Astrocyte of the spinal cord (primary cell): Measurements from ENCODE around the gene ATP9B.
A peak's percentile ranks its signal among the peaks of the same experiment; 100 is the strongest.
"Not testable (repeated sequence)": the region's sequence is repeated elsewhere in the genome, so short reads cannot be mapped to it uniquely, and the experiment has no call there.

Experiments used
- DNase-seq: peaks from one replicate; pipeline ENCODE4 v3.0.0; 2011; ENCODE audit warnings: low read depth, low spot score
- H3K4me3 ChIP-seq: 2 replicates; pipeline ENCODE4 v1.5.1; 2011; ENCODE audit warnings: low read depth, mild to moderate bottlenecking, low read length, moderate library complexity
- CTCF ChIP-seq: IDR thresholded peaks from 2 replicates; pipeline ENCODE4 v1.5.1; 2012; ENCODE audit warnings: low read depth, mild to moderate bottlenecking, low read length, inconsistent platforms
- in situ Hi-C: cut with HindIII; loops from 2 replicates; pipeline ENCODE4 v1.10.0; 2017; ENCODE audit warnings: low sequenced_read_pairs

ATP9B gene

DNA sequence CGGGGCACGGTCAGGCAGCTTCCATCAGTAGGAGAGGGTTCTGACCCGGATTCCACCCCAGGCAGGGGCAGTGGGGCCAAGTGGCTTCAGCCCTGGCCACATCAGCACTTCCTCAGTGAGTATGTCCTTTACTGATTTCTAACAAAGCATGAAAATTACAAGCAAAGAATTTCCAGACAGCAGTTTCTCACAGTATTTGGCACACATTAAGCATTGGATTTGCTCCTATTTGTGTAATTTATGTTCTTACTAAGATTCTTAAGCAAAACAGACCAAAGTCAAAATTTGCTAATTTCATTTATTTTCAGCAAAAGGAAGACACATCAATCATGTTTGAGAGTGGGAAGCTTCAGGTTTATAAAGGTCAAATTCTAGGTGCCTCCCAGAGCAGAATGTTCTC, 253.2 kb downstream of the ATP9B start:
- no peak for DNase-seq
- no peak for TF ChIP-seq CTCF
- no peak overlapping the region for H3K4me3 ChIP-seq
- in situ Hi-C loops = no loop called here

DNA sequence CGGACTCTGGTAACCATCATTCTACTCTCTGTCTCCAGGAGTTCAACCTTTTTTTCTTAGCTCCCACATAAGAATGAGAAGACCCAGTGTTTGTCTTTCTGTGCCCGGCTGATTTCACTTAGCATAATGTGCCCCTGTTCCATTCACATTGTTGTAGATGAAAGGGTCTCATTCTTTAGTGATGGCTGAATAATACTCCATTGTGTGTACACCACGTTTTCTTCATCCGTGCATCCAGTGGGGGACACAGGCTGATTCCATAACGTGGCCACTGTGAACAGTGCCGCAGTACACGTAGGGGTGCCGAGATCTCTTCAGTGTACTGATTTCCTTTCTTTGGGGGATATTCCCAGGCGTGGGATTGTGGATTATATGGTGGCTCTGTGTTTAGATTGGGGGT, 254.3 kb downstream of the ATP9B start:
- DNase-seq = no peak
- in situ Hi-C loops = no loop called here
- H3K4me3 ChIP-seq = no peak overlapping the region

GRCh38 chr18:79326413-79327198, 257.4 kb downstream of the ATP9B start:
- no peak overlapping the region for H3K4me3 ChIP-seq
- peak; percentile 52 for DNase-seq
- in situ Hi-C loops = no loop called here

More for the DNA sequence above, 254.3 kb downstream of the ATP9B start:
- no peak for TF ChIP-seq CTCF

DNA sequence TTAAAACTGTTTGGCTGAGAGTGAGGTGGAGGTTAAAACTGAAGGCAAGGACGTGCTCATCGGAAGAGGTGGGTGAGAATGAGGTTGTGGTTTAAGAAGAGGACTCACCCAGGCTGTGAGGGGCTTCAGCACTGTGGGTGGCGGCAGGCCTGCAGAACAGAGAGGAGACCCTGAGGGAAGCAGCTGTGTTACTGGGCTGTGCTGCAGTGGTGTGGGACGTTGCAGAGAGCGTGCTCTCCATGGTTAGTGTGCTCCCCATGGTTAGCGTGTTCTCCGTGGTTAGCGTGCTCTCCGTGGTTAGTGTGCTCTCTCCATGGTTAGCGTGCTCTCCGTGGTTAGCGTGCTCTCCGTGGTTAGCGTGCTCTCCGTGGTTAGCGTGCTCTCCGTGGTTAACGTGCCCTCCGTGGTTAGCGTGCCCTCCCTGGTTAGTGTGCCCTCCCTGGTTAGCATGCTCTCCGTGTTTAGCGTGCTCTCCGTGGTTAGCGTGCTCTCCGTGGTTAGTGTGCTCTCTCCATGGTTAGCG, 258.1 kb downstream of the ATP9B start:
- TF ChIP-seq CTCF = no peak
- in situ Hi-C loops = no loop called here
- no peak for DNase-seq
- H3K4me3 ChIP-seq = no peak overlapping the region

More at GRCh38 chr18:79326413-79327198, 257.4 kb downstream of the ATP9B start:
- no peak for TF ChIP-seq CTCF

- H3K4me3 ChIP-seq, in situ Hi-C loops, DNase-seq: not testable (repeated sequence)
Observed at GRCh38 chr18:79327915-79328314, 258.7 kb downstream of the ATP9B start.

- in situ Hi-C loops = no loop called here
- no peak for DNase-seq
- no peak overlapping the region for H3K4me3 ChIP-seq
- TF ChIP-seq CTCF = no peak
Observed at GRCh38 chr18:79328887-79329286, 259.7 kb downstream of the ATP9B start.

- no peak for TF ChIP-seq CTCF
- H3K4me3 ChIP-seq = no peak overlapping the region
- DNase-seq = no peak
- in situ Hi-C loops = no loop called here
Observed at GRCh38 chr18:79329786-79330185, 260.6 kb downstream of the ATP9B start.
